GM18873 (cell line): ENCODE measurements around the gene LRRN2.

Experiments used
- ATAC-seq: cut with Tn5 transposase; IDR thresholded peaks from one replicate; pipeline ENCODE4 v1.9.1; 2021; ENCODE audit warnings: mild to moderate bottlenecking, moderate library complexity, moderate number of reproducible peaks; ENCODE audit not compliant: unreplicated experiment, low FRiP score

Gene LRRN2

DNA sequence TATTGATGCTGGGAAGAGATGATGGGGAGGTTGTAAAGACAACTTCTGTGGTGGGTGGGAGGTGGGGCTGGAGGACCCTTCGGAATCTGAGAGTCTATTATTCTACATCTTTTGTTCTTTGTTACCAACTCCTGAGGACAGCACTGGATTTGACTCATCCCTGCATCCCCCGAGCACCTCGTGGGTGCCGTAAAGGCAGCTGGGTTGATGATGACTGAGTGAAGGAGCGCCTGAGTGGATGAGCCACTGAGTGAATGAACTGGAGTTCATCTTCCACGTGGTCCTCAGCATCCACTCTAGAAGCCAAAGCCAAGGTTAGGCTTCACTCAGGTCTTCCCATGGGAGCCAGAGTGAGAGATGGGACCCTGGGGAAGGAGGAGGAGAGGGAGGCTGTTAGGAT is 77.6 kb downstream of the LRRN2 start:
- no peak for ATAC-seq

- no peak for ATAC-seq
These were observed 79.7 kb downstream of the LRRN2 start for GRCh38 chr1:204605791-204606190.

GRCh38 chr1:204602871-204603542 is 82.5 kb downstream of the LRRN2 start:
- ATAC-seq, result no peak

DNA sequence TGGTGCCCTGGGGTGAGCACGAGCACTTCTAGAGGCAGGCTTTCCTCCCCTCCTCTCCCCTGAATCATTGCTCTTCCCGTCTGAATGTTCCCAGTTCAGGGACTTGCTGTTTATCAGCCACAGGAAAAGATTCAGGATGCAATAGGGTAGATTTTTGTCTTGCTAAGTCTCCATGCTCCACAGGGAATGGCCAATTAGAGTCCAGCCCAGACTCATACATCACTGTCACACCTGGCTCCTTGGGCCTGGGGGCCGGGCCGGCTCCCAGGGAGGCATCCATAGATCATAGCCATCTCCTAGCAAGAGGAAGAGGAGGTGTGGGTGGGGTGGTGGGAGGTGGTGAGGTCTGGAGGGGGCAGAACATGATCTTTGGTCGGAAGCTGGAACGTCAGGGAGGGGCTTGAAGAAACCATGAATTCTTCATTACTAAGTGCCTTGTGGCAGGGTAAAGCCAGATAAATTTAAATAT is 83.4 kb downstream of the LRRN2 start:
- no peak for ATAC-seq

- ATAC-seq, result no peak
These were observed 84.6 kb downstream of the LRRN2 start for GRCh38 chr1:204600968-204601367.

- ATAC-seq, result no peak
These were observed 85.3 kb downstream of the LRRN2 start for GRCh38 chr1:204600203-204600602.

GRCh38 chr1:204599596-204599995 is 85.9 kb downstream of the LRRN2 start:
- ATAC-seq, result no peak

DNA sequence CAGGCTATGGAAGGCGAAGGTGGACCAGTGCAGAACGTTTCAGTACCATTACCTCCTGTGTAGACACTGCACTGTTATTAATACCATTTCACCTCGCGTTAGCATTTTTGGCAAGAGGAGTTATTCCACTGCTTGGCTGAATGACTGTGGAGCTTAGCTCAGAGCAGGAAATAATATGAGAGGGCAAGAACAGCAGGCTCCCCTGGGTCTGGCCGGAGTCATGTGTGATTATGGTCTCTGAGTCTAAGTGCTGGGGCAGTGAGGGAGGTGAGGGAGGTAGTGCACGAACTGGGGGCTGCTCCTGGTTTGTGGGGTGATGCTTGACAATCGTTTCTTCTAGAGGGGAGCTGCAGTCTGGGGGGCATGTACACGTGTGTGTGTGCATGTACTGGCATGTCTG is 86.4 kb downstream of the LRRN2 start:
- no peak for ATAC-seq

DNA sequence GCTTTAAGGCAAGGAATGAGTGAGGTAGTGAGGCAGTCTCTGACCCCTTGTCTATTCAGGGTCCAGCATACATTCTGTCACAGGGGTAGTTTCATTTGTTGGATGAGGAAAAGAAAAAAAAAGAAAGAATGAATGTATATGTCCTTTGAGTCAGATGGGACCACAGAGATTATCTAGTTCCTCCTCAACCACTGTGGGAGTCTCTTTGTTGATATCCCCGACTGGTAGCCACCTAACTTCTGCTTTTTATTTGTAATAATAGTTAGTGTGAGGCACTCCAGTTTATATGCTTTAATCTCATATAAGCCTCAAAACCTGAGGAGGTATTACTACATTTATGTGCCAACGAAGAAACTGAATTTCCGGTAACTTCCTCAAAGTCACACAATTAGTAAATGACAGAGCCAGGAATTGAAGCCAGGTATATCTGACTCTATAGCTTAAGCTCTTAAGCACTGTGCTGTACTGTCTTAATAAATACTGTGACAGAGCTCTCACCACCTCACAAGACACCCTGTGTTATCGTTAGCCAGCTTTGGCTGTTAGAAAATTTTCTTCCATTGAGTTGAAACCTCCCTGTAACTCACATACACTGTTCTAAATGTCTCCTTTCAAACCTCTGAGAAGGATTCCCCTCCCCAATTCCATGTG is 87.1 kb downstream of the LRRN2 start:
- ATAC-seq, result no peak

DNA sequence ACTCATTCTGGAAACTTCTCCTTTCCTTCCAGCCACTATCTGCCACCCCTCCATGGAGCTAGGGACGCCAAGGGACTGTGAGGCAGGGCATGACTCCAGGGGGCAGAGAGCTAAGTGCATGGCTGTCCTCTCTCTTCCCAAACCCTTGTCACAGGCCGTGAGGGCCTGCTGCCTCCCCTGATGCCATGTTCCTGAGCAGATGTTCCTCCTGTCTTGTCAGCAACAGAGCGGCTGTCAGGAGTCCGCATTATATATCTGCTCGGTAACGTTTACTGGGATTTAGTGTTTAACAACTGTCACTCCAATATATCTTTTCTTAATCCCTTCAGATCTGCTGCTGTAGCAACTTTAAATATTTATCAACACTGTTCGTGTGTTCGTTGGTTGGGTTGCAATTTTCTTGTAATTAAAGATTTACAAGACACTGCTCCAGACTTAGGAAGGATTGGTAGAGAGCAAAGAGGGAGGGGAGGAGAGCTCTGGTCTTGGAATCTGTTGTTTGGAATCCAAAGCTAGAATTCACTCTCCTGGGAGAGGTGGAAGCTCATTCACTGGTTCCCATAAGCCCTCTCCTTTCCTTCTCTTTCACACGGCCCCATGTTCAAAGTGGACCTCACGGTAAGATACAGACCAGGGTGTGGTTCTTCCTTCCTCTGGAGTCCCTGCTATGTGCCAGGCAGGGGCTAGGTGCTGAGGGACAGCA is 93.1 kb downstream of the LRRN2 start:
- no peak for ATAC-seq

GRCh38 chr1:204591473-204592090 is 94.0 kb downstream of the LRRN2 start:
- no peak for ATAC-seq

DNA sequence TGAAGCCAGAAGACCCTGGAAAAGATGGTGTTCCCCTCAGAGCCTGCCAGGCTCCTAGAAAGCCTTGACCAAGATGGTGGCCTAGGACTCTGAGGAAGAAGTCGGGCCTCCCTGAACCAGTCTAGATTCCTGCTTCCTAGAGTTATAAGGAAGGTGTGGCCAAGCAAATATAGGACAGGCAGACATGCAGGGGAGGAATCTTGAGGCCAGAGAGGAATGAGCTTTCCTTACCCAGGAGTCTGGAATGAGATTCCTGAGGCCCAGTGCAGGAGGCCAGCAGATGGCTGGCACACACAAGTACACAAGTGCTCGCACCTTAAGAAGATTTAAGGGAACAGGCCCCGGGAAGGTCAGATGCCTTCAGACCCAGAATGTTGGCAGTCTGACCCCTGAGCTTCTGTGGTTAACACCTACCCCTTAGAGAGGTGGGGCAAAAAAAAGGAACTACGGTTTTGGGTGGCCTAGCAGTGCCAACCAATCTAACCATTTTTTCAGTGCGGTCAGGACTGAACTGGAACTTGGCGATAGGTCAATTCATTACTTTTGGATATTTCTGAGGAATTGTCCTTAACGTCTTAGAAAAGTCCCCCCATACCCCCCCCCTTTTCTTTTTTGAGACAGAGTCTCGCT is 96.0 kb downstream of the LRRN2 start:
- no peak for ATAC-seq

GRCh38 chr1:204588826-204589225 is 96.7 kb downstream of the LRRN2 start:
- no peak for ATAC-seq

DNA sequence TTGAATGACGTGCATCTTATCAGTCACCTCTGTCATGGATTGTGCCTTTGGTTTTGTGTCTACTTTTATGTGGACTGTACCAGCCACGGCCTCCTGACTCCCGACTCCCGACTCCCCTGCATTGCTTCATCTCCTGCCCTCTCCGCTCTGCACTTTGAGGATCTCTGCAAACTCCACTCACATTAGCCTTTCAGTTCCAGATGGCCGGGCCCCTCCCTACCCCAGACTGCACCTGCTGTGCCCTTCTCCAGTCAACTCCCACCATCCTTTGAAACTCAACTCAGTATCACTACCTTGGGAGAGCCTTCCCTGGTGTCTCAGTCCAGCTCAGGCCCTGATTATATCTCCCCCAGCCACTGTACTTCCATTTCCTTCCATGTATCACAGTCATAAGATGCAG is 97.9 kb downstream of the LRRN2 start:
- ATAC-seq, result no peak

DNA sequence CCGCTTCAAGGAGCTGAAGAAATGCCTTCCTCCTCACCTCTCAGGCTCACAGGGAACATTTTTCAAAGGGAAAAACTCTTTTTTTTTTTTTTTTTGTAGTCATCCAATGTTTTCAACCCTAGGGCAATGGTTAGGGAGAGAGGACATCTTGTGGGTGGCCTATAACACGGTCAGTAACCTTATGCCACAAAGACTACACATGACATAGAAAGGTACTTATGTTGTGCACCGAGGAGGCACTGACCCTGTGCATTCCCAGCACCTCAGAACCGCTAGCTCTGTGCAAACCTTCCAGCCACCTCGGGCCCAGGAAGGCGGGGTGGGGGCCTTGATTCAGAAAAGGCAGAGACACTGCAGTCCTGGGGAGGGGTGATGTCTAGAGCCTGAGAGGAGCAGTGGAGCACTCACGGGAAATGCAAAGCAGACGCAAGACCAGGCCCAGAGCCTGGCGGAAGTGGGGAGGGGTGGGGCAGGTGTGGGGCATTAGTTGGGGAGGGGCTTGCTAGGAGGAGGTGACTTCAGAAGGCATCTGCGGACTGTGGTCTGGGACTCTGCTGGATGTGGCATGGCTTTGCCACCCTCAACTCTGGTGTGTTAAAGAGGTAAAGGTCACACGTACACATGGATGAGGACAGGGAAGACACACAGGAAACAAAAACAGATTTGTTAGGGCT is 100.7 kb downstream of the LRRN2 start:
- ATAC-seq, result no peak

DNA sequence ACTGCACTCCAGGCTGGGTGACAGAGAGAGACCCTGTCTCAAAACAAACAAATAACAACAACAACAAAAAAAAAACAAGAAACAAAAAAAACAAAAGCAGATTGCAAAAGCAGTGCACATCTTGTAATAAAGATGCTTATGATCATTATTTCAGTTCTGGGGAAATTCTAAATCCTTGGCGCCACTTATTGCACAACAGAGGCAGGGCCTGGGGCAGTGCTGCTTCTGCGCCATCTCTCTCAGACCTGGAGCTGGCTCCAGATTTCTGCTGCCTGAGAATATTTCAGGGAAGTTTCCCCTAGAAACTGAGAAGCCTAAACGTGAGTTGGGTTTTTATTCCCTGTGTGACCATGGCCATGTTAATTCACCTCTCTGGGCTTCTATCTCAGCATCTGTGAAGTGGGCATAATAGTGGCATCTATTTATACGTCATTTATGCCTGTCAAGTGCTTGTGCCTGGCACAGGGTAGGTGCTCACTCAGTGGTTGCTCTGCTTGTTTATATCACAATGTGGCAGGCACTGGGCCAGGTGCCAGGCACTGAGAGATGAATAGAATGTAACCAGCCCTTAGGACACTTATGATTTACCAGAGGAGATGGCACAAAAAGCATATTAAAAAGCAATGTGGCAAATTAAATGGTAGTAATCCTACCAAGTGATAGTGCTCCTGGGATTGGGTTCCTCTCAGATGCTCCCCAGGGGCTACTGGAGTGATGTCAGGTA is 101.5 kb downstream of the LRRN2 start:
- no peak for ATAC-seq

- ATAC-seq, result no peak
These were observed 103.8 kb downstream of the LRRN2 start for GRCh38 chr1:204581759-204582158.

GRCh38 chr1:204580862-204581261 is 104.7 kb downstream of the LRRN2 start:
- ATAC-seq, result no peak

- no peak for ATAC-seq
These were observed 105.9 kb downstream of the LRRN2 start for GRCh38 chr1:204579681-204580080.
